ENCODE measurements around the gene SLAMF9.

SLAMF9 gene

DNA sequence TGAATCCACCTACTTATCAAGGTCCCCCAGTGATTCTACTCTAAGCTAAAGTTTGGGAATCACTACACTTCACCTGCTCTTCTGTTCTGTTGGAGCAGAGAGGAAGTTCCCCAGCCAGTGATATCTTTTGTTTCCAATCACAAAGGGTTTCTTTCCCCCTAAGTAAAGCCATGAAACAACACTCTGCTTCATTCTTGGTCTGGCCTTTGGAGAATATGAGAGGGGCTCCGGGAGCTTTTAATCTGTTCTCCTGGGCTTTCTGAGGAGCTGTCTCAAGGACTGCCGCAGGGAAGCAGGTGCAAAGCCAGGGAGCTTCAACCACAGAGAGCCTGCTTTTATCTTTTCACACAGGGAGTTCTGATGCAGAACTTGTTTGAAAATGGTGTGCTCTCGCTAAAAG lies 10.1 kb upstream of the SLAMF9 start:
- TF ChIP-seq POLR2A (IDR thresholded peaks at IDR 0.05; ENCODE audit: low read length), result no peak
- no peak for TF ChIP-seq GATA1 (IDR thresholded peaks at IDR 0.05; ENCODE audit: low read depth, low read length)
- no peak for DNase-seq

DNA sequence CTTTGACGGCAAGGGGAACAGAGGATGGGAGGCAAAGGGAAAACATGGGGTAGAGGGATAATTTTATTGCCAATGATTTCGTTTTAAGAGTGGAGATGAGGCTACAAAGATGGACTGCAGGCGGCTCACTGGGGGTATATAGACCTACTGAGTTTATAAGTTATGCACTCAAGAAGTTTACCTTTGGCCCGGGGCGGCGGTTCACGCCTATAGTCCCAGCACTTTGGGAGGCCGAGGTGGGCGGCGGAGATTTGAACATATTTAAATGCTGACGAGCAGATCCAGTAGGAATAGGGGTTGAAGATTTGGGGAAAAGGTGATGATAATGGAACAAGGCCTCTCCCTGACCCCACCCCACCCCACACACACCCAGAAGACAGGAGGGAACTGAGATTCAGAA lies 8.1 kb upstream of the SLAMF9 start:
- no peak for DNase-seq
- no peak for TF ChIP-seq POLR2A (IDR thresholded peaks at IDR 0.05; ENCODE audit: low read length)
- TF ChIP-seq GATA1 (IDR thresholded peaks at IDR 0.05; ENCODE audit: low read depth, low read length), result no peak

DNA sequence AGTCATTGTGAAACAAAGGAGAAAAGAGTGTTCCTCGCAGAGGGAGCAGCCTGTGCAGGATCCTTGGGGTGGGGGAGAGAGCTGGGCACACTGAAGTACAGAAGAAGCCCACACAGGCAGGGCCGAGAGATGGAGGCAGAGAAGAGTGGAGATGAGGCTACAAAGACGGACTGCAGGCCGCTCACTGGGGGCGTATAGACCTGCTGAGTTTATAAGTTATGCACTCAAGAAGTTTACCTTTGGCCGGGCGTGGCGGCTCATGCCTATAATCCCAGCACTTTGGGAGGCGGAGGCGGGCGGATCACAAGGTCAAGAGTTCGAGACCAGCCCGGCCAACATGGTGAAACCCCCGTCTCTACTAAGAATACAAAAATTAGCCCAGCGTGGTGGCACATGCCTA lies 7.6 kb upstream of the SLAMF9 start:
- TF ChIP-seq POLR2A (IDR thresholded peaks at IDR 0.05; ENCODE audit: low read length) (no peak), GATA1 (IDR thresholded peaks at IDR 0.05; ENCODE audit: low read depth, low read length) (no peak)
- DNase-seq, result no peak

DNA sequence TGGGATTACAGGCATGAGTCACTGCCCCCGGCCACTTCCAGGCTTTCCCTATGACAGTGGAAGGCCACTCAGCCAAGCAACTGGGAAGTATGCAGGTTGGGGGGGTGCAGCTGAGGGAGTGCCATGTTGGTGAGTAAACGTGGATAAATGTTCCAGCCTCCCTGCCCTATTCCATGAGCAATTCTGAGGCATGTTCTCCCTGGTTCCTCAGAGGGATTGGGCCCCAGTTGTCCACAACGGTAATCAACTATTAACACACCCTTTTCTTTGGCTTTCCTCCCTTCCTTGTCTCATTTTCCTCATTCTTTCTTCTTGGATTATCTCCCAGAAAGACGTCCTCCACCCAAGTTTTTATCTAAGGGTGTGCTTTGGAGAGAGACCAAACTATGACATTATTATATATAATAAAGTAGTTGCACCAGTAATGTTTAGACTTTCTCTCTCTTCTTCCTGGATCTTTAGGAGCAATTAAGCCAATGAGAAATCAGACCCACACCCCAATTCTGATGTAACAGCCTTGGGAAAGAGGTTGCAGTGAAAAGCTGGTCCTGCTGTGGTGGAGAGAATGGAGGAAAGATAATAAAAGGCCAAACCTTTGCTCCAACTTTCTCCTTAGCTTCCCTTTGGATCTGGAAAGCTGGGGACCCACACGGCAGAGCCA lies 6.8 kb upstream of the SLAMF9 start:
- peak; percentile 47 to 48 for DNase-seq
- TF ChIP-seq GATA1 (IDR thresholded peaks at IDR 0.05; ENCODE audit: low read depth, low read length) (no peak), POLR2A (IDR thresholded peaks at IDR 0.05; ENCODE audit: low read length) (peak; percentile 62)

DNA sequence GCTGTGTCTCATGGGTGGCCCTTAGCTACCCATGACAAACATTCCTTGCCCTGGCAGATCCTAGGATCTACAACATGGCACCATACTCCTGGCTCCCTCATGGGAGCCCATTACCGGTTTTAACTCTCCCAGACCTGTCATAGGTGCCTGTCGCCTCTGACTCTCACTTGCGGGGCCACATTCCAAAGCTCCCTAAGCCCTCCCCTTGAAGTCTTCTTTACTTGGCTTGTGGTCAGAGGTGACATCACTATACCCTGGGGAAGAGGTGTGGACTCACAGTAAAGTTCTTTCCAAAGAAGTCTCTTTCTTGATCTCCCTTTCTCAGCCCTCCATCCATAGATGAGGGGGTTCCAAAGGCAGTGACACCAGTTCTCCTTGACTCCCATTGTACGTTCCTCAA lies 5.4 kb upstream of the SLAMF9 start:
- DNase-seq, result peak; percentile 24 to 31
- TF ChIP-seq GATA1 (IDR thresholded peaks at IDR 0.05; ENCODE audit: low read depth, low read length) (no peak), POLR2A (IDR thresholded peaks at IDR 0.05; ENCODE audit: low read length) (no peak)

DNA sequence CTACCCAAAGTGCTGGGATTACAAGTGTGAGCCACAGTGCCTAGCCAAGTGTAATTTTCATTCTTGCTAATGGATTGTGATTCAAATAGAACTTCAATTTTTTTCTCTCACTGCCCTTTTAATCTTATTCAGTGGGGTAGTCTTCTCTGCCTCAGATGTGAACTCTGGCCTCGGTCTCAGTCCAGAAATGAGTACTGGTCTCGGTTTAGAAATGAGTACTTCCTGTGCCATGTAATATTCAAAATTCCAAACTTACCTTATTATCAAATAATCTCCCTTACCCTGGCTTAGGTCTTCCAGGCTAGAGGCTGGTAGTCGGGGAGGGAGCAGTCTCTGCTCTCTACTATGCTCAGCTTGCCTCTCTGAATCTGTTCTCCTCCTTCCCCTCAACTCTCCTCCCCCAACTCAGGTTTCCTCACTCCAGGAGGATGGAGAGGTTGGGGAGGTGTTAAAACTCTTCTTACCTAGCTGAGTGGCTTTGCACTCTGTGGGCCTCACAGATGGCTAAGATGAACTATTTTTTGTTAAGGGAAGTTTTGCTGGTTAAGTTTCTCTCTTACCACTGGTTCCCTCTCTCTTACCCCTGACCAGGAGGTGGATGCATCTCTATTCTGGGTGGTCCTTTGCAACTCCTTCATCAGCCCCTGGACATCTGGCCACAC lies 4.8 kb upstream of the SLAMF9 start:
- TF ChIP-seq GATA1 (IDR thresholded peaks at IDR 0.05; ENCODE audit: low read depth, low read length) (no peak), POLR2A (IDR thresholded peaks at IDR 0.05; ENCODE audit: low read length) (no peak)

DNA sequence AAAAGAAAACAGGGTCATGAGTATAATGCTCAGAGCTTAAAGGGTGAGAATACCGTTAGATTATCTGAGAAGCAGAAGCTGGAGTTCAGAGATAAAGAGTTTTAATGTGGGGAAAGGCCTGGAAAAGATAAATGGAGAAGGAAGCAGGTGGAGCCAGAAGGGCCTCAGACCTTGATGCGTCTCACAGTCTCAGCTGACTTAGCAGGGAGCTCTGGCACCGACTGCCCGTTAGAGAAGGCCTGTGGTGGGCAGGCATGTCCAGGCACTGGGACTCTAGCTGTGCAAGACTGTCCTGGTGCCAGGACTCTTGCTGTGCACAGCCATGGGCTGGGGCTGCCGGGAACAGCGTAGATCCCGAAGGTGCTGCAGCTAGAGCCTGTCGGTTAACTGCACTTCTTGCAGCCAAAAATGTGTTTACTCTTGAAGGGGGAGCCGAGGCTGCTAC lies 3.8 kb upstream of the SLAMF9 start:
- TF ChIP-seq POLR2A (IDR thresholded peaks at IDR 0.05; ENCODE audit: low read length) (no peak), GATA1 (IDR thresholded peaks at IDR 0.05; ENCODE audit: low read depth, low read length) (no peak)
- DNase-seq, result peak; percentile 68 to 88

More for the DNA sequence above, 4.8 kb upstream of the SLAMF9 start:
- DNase-seq, result no peak

DNA sequence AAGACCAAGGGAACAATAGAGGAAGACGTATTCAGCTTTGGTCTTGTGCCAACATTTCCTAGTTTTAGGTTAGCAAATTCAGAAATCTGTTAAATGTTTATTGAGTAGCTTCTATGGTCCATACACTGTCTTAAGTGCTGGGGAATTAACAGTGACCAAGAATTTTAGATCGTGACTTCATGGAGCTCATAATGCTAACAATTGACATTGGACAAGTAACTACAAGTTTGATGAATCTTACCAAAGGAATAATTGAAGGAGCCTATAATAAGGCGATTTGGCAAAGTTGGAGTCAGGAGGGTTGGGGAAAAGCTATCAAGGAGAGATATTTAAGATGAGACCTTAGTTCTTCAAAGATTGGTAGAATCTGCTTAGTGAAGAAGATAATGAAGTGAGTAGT lies 1.4 kb upstream of the SLAMF9 start:
- TF ChIP-seq POLR2A (IDR thresholded peaks at IDR 0.05; ENCODE audit: low read length) (no peak), GATA1 (IDR thresholded peaks at IDR 0.05; ENCODE audit: low read depth, low read length) (no peak)
- DNase-seq, result no peak

DNA sequence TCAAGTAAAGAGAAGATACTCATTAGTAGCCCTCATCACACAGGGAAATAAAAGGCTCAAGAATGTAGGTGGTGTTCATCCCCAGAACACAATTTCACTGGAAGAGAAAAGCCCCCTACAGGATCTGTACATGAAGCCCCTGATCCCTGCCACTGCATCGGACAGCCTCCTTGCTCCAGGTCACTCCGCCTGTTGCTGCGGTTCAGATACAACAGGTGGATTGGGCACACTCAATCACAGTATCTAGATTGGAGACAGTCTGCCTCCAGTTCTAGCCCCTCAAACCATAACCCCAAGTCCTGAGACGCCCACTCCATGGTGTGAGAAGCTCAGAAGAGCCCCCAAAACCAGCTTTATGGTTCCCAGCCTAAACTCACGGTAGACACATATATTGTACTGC lies 1.1 kb downstream of the SLAMF9 start:
- TF ChIP-seq GATA1 (IDR thresholded peaks at IDR 0.05; ENCODE audit: low read depth, low read length) (no peak), POLR2A (IDR thresholded peaks at IDR 0.05; ENCODE audit: low read length) (no peak)
- DNase-seq, result no peak

DNA sequence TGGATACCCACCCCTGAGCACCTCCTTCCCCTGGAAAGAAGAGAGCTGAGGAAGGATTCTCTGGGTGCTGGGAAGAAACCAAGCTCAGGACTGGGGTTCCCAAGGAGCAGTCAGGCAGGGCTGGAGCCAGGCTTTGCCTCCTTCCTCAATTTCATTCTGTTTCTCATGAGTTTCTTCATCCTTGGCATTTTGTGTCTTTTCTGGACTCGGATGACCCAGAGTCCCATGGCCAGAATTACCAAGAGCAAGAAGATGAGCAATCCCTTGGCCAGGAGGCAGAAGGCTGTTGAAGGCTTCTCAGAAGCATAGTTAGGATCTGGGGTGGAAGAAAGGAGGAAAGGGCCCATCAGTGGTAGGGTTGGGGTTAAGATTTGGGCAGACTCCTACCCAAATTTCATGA lies 2.5 kb downstream of the SLAMF9 start:
- no peak for DNase-seq
- no peak for TF ChIP-seq GATA1 (IDR thresholded peaks at IDR 0.05; ENCODE audit: low read depth, low read length)
- TF ChIP-seq POLR2A (IDR thresholded peaks at IDR 0.05; ENCODE audit: low read length), result no peak

DNA sequence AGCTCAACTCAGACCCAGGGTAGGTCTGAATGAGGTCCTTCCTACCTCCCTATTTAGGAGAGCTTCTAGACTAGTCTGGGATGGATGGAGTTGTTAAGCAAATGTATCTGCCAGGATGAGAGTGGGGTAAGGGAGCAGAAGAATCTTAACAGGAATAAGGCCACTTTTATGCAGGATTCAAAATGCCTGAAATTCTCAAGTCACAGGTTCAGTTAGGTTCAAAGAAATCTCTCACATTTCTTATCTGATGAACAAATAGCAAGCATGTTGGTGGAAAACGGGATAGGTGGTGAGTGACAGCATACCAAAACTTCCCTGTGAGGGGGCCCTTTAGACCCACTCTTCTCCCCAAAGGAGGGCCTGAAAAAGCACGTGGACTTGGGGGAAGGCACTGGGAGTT lies 3.0 kb downstream of the SLAMF9 start:
- no peak for DNase-seq
- no peak for TF ChIP-seq POLR2A (IDR thresholded peaks at IDR 0.05; ENCODE audit: low read length)
- TF ChIP-seq GATA1 (IDR thresholded peaks at IDR 0.05; ENCODE audit: low read depth, low read length), result no peak

DNA sequence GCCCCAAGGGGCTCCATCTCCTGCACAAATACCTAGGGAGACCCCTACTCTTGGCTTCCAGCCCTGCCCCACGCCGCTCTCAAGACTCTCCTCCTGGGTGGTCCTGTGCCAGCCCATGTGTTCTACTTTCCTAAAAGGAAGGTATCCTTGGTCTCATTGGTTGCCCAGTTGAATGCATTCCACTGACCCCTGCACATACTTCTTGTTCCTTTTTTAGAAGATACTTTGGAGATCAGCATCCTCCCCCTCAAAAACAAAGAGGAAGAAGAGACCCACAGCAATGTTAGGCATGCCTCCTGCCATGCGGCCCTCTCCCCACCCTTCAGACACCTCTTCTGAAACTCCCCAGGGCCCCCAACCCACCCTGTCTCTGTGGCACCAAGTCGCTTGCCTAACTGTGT lies 4.1 kb downstream of the SLAMF9 start:
- DNase-seq, result no peak
- TF ChIP-seq GATA1 (IDR thresholded peaks at IDR 0.05; ENCODE audit: low read depth, low read length), result no peak
- TF ChIP-seq POLR2A (IDR thresholded peaks at IDR 0.05; ENCODE audit: low read length), result no peak

DNA sequence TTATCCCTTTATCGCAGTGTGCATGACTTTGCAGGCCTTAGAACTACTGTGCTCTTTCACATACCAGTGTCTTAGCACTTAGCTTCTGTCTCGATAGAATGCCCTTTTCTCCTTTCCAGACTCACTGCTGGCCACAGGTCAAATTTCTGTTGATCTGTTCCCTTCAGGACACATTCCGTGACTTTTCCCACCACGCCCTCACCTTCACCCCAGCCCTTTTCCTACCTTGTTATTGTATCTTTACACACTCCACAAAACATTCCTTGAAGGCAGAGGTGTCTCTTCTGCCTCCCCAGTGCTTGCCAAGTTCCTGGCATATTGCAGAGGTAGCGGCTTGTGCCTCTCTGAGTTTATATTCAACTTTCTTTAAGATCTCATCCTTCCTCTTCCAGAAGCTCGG lies 4.9 kb downstream of the SLAMF9 start:
- TF ChIP-seq POLR2A (IDR thresholded peaks at IDR 0.05; ENCODE audit: low read length) (no peak), GATA1 (IDR thresholded peaks at IDR 0.05; ENCODE audit: low read depth, low read length) (no peak)
- DNase-seq, result no peak

DNA sequence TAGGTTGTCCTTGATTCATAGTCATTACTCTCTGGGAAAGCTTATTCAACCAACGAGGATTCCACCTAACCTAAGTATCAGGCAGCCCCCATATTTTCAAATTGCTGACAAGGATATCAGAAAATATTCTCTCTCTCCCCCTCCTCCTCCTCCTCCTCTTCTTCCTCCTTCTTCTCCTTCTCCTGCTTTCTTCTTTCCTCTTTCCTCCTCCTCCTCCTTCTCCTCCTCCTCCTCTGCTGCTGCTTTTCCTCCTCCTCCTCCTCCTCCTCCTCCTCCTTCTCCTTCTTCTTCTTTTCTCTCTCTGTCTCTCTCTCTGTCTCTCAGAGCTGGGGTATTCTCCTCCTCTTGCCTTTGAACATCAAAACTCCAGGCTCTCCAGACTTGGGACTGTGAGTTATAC lies 6.1 kb downstream of the SLAMF9 start:
- no peak for DNase-seq
- TF ChIP-seq GATA1 (IDR thresholded peaks at IDR 0.05; ENCODE audit: low read depth, low read length), result no peak
- no peak for TF ChIP-seq POLR2A (IDR thresholded peaks at IDR 0.05; ENCODE audit: low read length)
